IMR-90 (cell line): ENCODE data around the gene TNRC6C.

Experiments used
- BHLHE40 ChIP-seq: fragments of 150-350 bp; IDR thresholded peaks from 2 replicates; pipeline ENCODE4 v1.6.1; 2016; ENCODE audit warnings: mild to moderate bottlenecking, low read depth, low read length
- CHD1 ChIP-seq: IDR thresholded peaks from 2 replicates; pipeline ENCODE4 v1.6.1; 2012; ENCODE audit warnings: low read depth, low read length, improper control_type of control experiment
- CTCF ChIP-seq: conservative IDR thresholded peaks from 2 replicates; pipeline ENCODE4 v1.5.1; 2012; ENCODE audit warnings: mild to moderate bottlenecking, low read depth, low read length, improper control_type of control experiment
- FOS ChIP-seq: fragments of 150-350 bp; IDR thresholded peaks from 2 replicates; pipeline ENCODE4 v1.6.1; 2016; ENCODE audit warnings: low read depth, low read length
- MAFK ChIP-seq: IDR thresholded peaks from 2 replicates; pipeline ENCODE4 v1.6.1; 2012; ENCODE audit warnings: low read depth, low read length, improper control_type of control experiment
- NFE2L2 ChIP-seq: fragments of 150-350 bp; IDR thresholded peaks from 2 replicates; pipeline ENCODE4 v1.6.1; 2016; ENCODE audit warnings: low read depth, mild to moderate bottlenecking, low read length
- POLR2A ChIP-seq: IDR thresholded peaks from 2 replicates; pipeline ENCODE4 v1.6.1; 2012; ENCODE audit warnings: mild to moderate bottlenecking, low read depth, low read length
- RAD21 ChIP-seq: IDR thresholded peaks from 2 replicates; pipeline ENCODE4 v1.6.1; 2012; ENCODE audit warnings: low read length, improper control_type of control experiment
- RCOR1 ChIP-seq: IDR thresholded peaks from 2 replicates; pipeline ENCODE4 v1.6.1; 2012; ENCODE audit warnings: mild to moderate bottlenecking, low read length, improper control_type of control experiment; ENCODE audit not compliant: insufficient replicate concordance
- RFX5 ChIP-seq: IDR thresholded peaks from 2 replicates; pipeline ENCODE4 v1.8.0; 2012; ENCODE audit warnings: low read depth, mild to moderate bottlenecking, low read length, moderate library complexity
- SMC3 ChIP-seq: fragments of 150-350 bp; IDR thresholded peaks from 2 replicates; pipeline ENCODE4 v1.6.1; 2016; ENCODE audit warnings: low read depth, mild to moderate bottlenecking, antibody characterized with exemption, low read length, moderate library complexity
- USF2 ChIP-seq: fragments of 150-350 bp; IDR thresholded peaks from 2 replicates; pipeline ENCODE4 v1.6.1; 2017; ENCODE audit warnings: mild to moderate bottlenecking, antibody characterized with exemption, low read length, low read depth

- TF ChIP-seq POLR2A (no peak), CHD1 (no peak), FOS (no peak), CTCF (no peak), SMC3 (no peak), RCOR1 (no peak), RAD21 (no peak), BHLHE40 (no peak), MAFK (no peak), USF2 (no peak), NFE2L2 (no peak), RFX5 (no peak)
These were observed 1.2 kb upstream of the TNRC6C start for GRCh38 chr17:77957235-77957856.
